ENCODE measurements around the gene ZNF407.

Gene ZNF407

GRCh38 chr18:74834424-74835309, 237.0 kb downstream of the ZNF407 start:
- DNase-seq = no peak
- in situ Hi-C loops (cut with MboI; ENCODE audit: low pct_unique_long_range_greater_than_20kb, low sequenced_read_pairs) = no loop called here

- DNase-seq = peak; percentile 24
- in situ Hi-C loops (cut with MboI; ENCODE audit: low pct_unique_long_range_greater_than_20kb, low sequenced_read_pairs) = no loop called here
Observed at GRCh38 chr18:74836296-74837139, 238.8 kb downstream of the ZNF407 start.

GRCh38 chr18:74840492-74841167, 243.0 kb downstream of the ZNF407 start:
- in situ Hi-C loops (cut with MboI; ENCODE audit: low pct_unique_long_range_greater_than_20kb, low sequenced_read_pairs) = no loop called here

GRCh38 chr18:74841248-74841647, 243.6 kb downstream of the ZNF407 start:
- no peak for DNase-seq
- in situ Hi-C loops (cut with MboI; ENCODE audit: low pct_unique_long_range_greater_than_20kb, low sequenced_read_pairs) = no loop called here

More at GRCh38 chr18:74840492-74841167, 243.0 kb downstream of the ZNF407 start:
- no peak for DNase-seq

GRCh38 chr18:74849301-74849700, 251.6 kb downstream of the ZNF407 start:
- in situ Hi-C loops (cut with MboI; ENCODE audit: low pct_unique_long_range_greater_than_20kb, low sequenced_read_pairs) = no loop called here
- no peak for DNase-seq

- no peak for DNase-seq
- in situ Hi-C loops (cut with MboI; ENCODE audit: low pct_unique_long_range_greater_than_20kb, low sequenced_read_pairs) = no loop called here
Observed at GRCh38 chr18:74856434-74856833, 258.8 kb downstream of the ZNF407 start.

GRCh38 chr18:74856928-74857327, 259.3 kb downstream of the ZNF407 start:
- no peak for DNase-seq
- in situ Hi-C loops (cut with MboI; ENCODE audit: low pct_unique_long_range_greater_than_20kb, low sequenced_read_pairs) = no loop called here

- in situ Hi-C loops (cut with MboI; ENCODE audit: low pct_unique_long_range_greater_than_20kb, low sequenced_read_pairs) = no loop called here
- no peak for DNase-seq
Observed at GRCh38 chr18:74857901-74858300, 260.2 kb downstream of the ZNF407 start.

GRCh38 chr18:74861154-74861553, 263.5 kb downstream of the ZNF407 start:
- in situ Hi-C loops (cut with MboI; ENCODE audit: low pct_unique_long_range_greater_than_20kb, low sequenced_read_pairs) = no loop called here
- no peak for DNase-seq

- no peak for DNase-seq
- in situ Hi-C loops (cut with MboI; ENCODE audit: low pct_unique_long_range_greater_than_20kb, low sequenced_read_pairs) = no loop called here
Observed at GRCh38 chr18:74862094-74862493, 264.4 kb downstream of the ZNF407 start.

- in situ Hi-C loops (cut with MboI; ENCODE audit: low pct_unique_long_range_greater_than_20kb, low sequenced_read_pairs) = no loop called here
- no peak for DNase-seq
Observed at GRCh38 chr18:74866577-74866976, 268.9 kb downstream of the ZNF407 start.

- in situ Hi-C loops (cut with MboI; ENCODE audit: low pct_unique_long_range_greater_than_20kb, low sequenced_read_pairs) = no loop called here
- DNase-seq = no peak
Observed at GRCh38 chr18:74868461-74868860, 270.8 kb downstream of the ZNF407 start.

- DNase-seq = no peak
- in situ Hi-C loops (cut with MboI; ENCODE audit: low pct_unique_long_range_greater_than_20kb, low sequenced_read_pairs) = no loop called here
Observed at GRCh38 chr18:74869904-74870863, 272.5 kb downstream of the ZNF407 start.

- no peak for DNase-seq
- in situ Hi-C loops (cut with MboI; ENCODE audit: low pct_unique_long_range_greater_than_20kb, low sequenced_read_pairs) = no loop called here
Observed at GRCh38 chr18:74870950-74871349, 273.3 kb downstream of the ZNF407 start.

GRCh38 chr18:74873629-74874028, 276.0 kb downstream of the ZNF407 start:
- no peak for DNase-seq
- in situ Hi-C loops (cut with MboI; ENCODE audit: low pct_unique_long_range_greater_than_20kb, low sequenced_read_pairs) = no loop called here

GRCh38 chr18:74874351-74874750, 276.7 kb downstream of the ZNF407 start:
- in situ Hi-C loops (cut with MboI; ENCODE audit: low pct_unique_long_range_greater_than_20kb, low sequenced_read_pairs) = no loop called here
- DNase-seq = no peak

GRCh38 chr18:74876630-74877243, 279.1 kb downstream of the ZNF407 start:
- in situ Hi-C loops (cut with MboI; ENCODE audit: low pct_unique_long_range_greater_than_20kb, low sequenced_read_pairs) = no loop called here
- no peak for DNase-seq

- in situ Hi-C loops (cut with MboI; ENCODE audit: low pct_unique_long_range_greater_than_20kb, low sequenced_read_pairs) = no loop called here
- no peak for DNase-seq
Observed at GRCh38 chr18:74878267-74878666, 280.6 kb downstream of the ZNF407 start.
